IMR-90 (cell line): ENCODE results near the gene OSBPL1A. TPM values are rescaled to one million over a fixed set of nuclear protein-coding genes. Genes with fewer than 3 reads are reported as not detected.
A peak's percentile ranks its signal among the peaks of the same experiment; 100 is the strongest.

Experiments
- ATAC-seq: fragments of 200-7000 bp; cut with Tn5 transposase; 2 replicates; pipeline ENCODE4 v1.9.1; 2020; ENCODE audit warnings: low read depth, mild to moderate bottlenecking, moderate library complexity
- BruUV-seq: library from RNA; stranded (reverse); fragments of 400-500 nt; replicated peaks from 2 replicates; lab custom pipeline; 2021; lab: Mats Ljungman, UMichigan
- CTCF ChIA-PET: fragments of 300-600 bp; formaldehyde crosslinking; extraction: SDS; loops from one replicate; lab custom pipeline; 2021; ENCODE audit warnings: antibody characterized with exemption; lab: Yijun Ruan, JAX
- POLR2A ChIA-PET: fragments of 300-600 bp; sonication (Branson Sonifier 250); formaldehyde crosslinking; loops from one replicate; lab custom pipeline; 2022; ENCODE audit warnings: antibody characterized with exemption; ENCODE audit not compliant: unreplicated experiment; lab: Charles Lee
- DNase-seq: peaks from one replicate; pipeline ENCODE4 v3.0.0; 2013
- H2AFZ ChIP-seq: replicated peaks from 2 replicates; pipeline ENCODE3; 2013; ENCODE audit warnings: low read length, mild to moderate bottlenecking; ENCODE audit not compliant: poor library complexity
- H2AK5ac ChIP-seq: 2 replicates; pipeline ENCODE4 v1.6.1; 2013; ENCODE audit warnings: low read depth, low read length, inconsistent platforms
- H2AK9ac ChIP-seq: replicated peaks from 2 replicates; pipeline ENCODE3; 2013; ENCODE audit warnings: mild to moderate bottlenecking, low read depth, low read length, moderate library complexity; ENCODE audit not compliant: poor library complexity
- H2BK120ac ChIP-seq: 2 replicates; pipeline ENCODE4 v1.6.1; 2013; ENCODE audit warnings: low read depth, low read length, inconsistent platforms
- H2BK15ac ChIP-seq: 3 replicates; pipeline ENCODE4 v1.6.1; 2013; ENCODE audit warnings: low read depth, low read length, inconsistent platforms
- H2BK20ac ChIP-seq: 2 replicates; pipeline ENCODE4 v1.6.1; 2013; ENCODE audit warnings: low read depth, mild to moderate bottlenecking, inconsistent platforms, low read length, moderate library complexity
- H2BK5ac ChIP-seq: 2 replicates; pipeline ENCODE4 v1.6.1; 2013; ENCODE audit warnings: mild to moderate bottlenecking, low read depth, low read length, inconsistent platforms; ENCODE audit not compliant: poor library complexity, severe bottlenecking
- H3K14ac ChIP-seq: replicated peaks from 2 replicates; pipeline ENCODE4 v1.6.1; 2013; ENCODE audit warnings: low read depth, low read length, inconsistent platforms
- H3K18ac ChIP-seq: 2 replicates; pipeline ENCODE4 v1.6.1; 2013; ENCODE audit warnings: low read depth, low read length, control low read depth
- H3K23ac ChIP-seq: 2 replicates; pipeline ENCODE4 v1.6.1; 2013; ENCODE audit warnings: low read depth, low read length, inconsistent platforms
- H3K27ac ChIP-seq: 2 replicates; pipeline ENCODE4 v1.5.1; 2013; ENCODE audit warnings: mild to moderate bottlenecking, control low read depth, low read length; ENCODE audit not compliant: insufficient read depth
- H3K27me3 ChIP-seq: 2 replicates; pipeline ENCODE4 v1.6.1; 2013; ENCODE audit warnings: low read length; ENCODE audit not compliant: control insufficient read depth, insufficient read depth
- H3K36me3 ChIP-seq: 2 replicates; pipeline ENCODE4 v1.6.1; 2013; ENCODE audit warnings: low read length, mixed read lengths; ENCODE audit not compliant: control insufficient read depth, insufficient read depth
- H3K4ac ChIP-seq: 2 replicates; pipeline ENCODE4 v1.6.1; 2013; ENCODE audit warnings: low read depth, low read length, inconsistent platforms
- H3K4me1 ChIP-seq: 2 replicates; pipeline ENCODE4 v1.6.1; 2013; ENCODE audit warnings: low read length, mixed read lengths; ENCODE audit not compliant: control insufficient read depth, insufficient read depth
- H3K4me2 ChIP-seq: 2 replicates; pipeline ENCODE4 v1.6.1; 2013; ENCODE audit warnings: low read depth, mild to moderate bottlenecking, control low read depth, low read length, moderate library complexity
- H3K4me3 ChIP-seq: 2 replicates; pipeline ENCODE4 v1.5.1; 2013; ENCODE audit warnings: low read depth, mild to moderate bottlenecking, control low read depth, low read length, moderate library complexity; ENCODE audit not compliant: insufficient read depth
- H3K56ac ChIP-seq: 2 replicates; pipeline ENCODE4 v1.6.1; 2013; ENCODE audit warnings: low read length, inconsistent platforms; ENCODE audit not compliant: insufficient read depth; ENCODE audit errors: extremely low read depth
- H3K79me1 ChIP-seq, 2 experiments: 2 replicates each; pipeline ENCODE4 v1.6.1; 2013; ENCODE audit warnings: low read length in 2 of 2, inconsistent platforms in 1 of 2, low read depth in 1 of 2
- H3K9ac ChIP-seq: 2 replicates; pipeline ENCODE4 v1.6.1; 2013; ENCODE audit warnings: low read depth, low read length, control low read depth
- H3K9me1 ChIP-seq: 2 replicates; pipeline ENCODE4 v1.6.1; 2013; ENCODE audit warnings: low read length, inconsistent platforms; ENCODE audit not compliant: insufficient read depth
- H3K9me3 ChIP-seq: 2 replicates; pipeline ENCODE4 v1.6.1; 2013; ENCODE audit warnings: low read length; ENCODE audit not compliant: control insufficient read depth, insufficient read depth
- H4K20me1 ChIP-seq: 2 replicates; pipeline ENCODE4 v1.6.1; 2013; ENCODE audit warnings: low read length, inconsistent platforms; ENCODE audit not compliant: insufficient read depth
- H4K5ac ChIP-seq: 2 replicates; pipeline ENCODE4 v1.6.1; 2013; ENCODE audit warnings: mild to moderate bottlenecking, low read depth, low read length, control low read depth
- H4K8ac ChIP-seq, 2 experiments: 2 replicates each; pipeline ENCODE4 v1.6.1; 2013; ENCODE audit warnings: low read depth in 2 of 2, low read length in 2 of 2, control low read depth in 1 of 2, inconsistent platforms in 1 of 2
- H4K91ac ChIP-seq: 2 replicates; pipeline ENCODE4 v1.6.1; 2013; ENCODE audit warnings: low read depth, low read length, inconsistent platforms; ENCODE audit not compliant: insufficient read depth
- BHLHE40 ChIP-seq: fragments of 150-350 bp; IDR thresholded peaks from 2 replicates; pipeline ENCODE4 v1.6.1; 2016; ENCODE audit warnings: mild to moderate bottlenecking, low read depth, low read length
- CHD1 ChIP-seq: IDR thresholded peaks from 2 replicates; pipeline ENCODE4 v1.6.1; 2012; ENCODE audit warnings: low read depth, low read length, improper control_type of control experiment
- FOS ChIP-seq: fragments of 150-350 bp; IDR thresholded peaks from 2 replicates; pipeline ENCODE4 v1.6.1; 2016; ENCODE audit warnings: low read depth, low read length
- USF2 ChIP-seq: fragments of 150-350 bp; IDR thresholded peaks from 2 replicates; pipeline ENCODE4 v1.6.1; 2017; ENCODE audit warnings: mild to moderate bottlenecking, antibody characterized with exemption, low read length, low read depth
- WGBS, 2 experiments: methylation state at CpG; one replicate each; pipeline versions ENCODE4 v1.1.5 to v1.1.7; 2013; ENCODE audit warnings: missing lambda C conversion rate in 2 of 2; ENCODE audit not compliant: insufficient read length in 1 of 2; ENCODE audit errors: extremely low coverage in 2 of 2; 5-methylcytosine and 5-hydroxymethylcytosine counted together
- dilution Hi-C: fragments of 300-500 bp; cut with HindIII; formaldehyde crosslinking; loops from one replicate; pipeline ENCODE4 v1.14.3; 2018; ENCODE audit warnings: low sequenced_read_pairs; ENCODE audit not compliant: unreplicated experiment
- in situ Hi-C: fragments of 300-500 bp; cut with MboI; formaldehyde crosslinking; loops from 3 replicates; pipeline ENCODE4 v1.14.3; 2019; ENCODE audit warnings: low sequenced_read_pairs, inconsistent platforms, mixed read lengths
- intact Hi-C: fragments of 100-400 bp; cut with micrococcal nuclease; formaldehyde crosslinking; loops from 2 replicates; pipeline ENCODE4 v1.10.0; 2022
- polyA plus RNA-seq, 3 experiments: library from polyadenylated mRNA; depleted of rRNA; stranded (reverse); fragments of >200 nt; gene quantifications; 2 replicates each; pipeline ENCODE4 v1.2.3, GENCODE V29; 2012; ENCODE audit warnings: low replicate concordance in 1 of 3
- total RNA-seq: library from RNA; depleted of rRNA; stranded (reverse); fragments of >200 nt; gene quantifications from 2 replicates; pipeline ENCODE4 v1.2.3, GENCODE V29; 2012

OSBPL1A gene
- total and polyA plus RNA-seq, 2 of the 4 experiments (the other 2 are of a cell fraction) = 29.4 to 70.4 TPM

- H3K9me1 ChIP-seq = peaks cover 5% of the 10 kb centered on the region
- peaks cover 10% of the 10 kb centered on the region; the same call in 1 of the 2 replicates for H3K4me1 ChIP-seq
- WGBS, 2 experiments = 100% methylated on average over 1 of the region's 6 CpGs; no CpG with 5 or more reads in 1 of the 2 experiments
- H3K27me3 ChIP-seq = no peaks in the 10 kb centered on the region
- ATAC-seq (no peak), DNase-seq (no peak)
- ChIA-PET CTCF (interaction anchor here (1.3 kb wide), 1 partner anchor 38 kb away, joined by 4 read pairs; no protein-coding TSS in a partner anchor), POLR2A (interaction anchor here (1.7 kb wide), 1 partner anchor 76 kb away, joined by 5 read pairs; the partner anchor contains the start of gene CABYR)
- H3K79me1 ChIP-seq = peaks cover 0 to 21% of the 10 kb centered on the region in 2 experiments; a peak in 2 of 4 replicates
- peak overlapping the region; percentile 63 for H2BK20ac ChIP-seq
- peak overlapping the region; percentile 54 for H3K4ac ChIP-seq
- no peak overlapping the region for H3K56ac ChIP-seq
- peak overlapping the region; percentile 72 for H3K23ac ChIP-seq
- H3K27ac ChIP-seq = no peak overlapping the region
- no peak overlapping the region for H3K9ac ChIP-seq
- H2AK5ac ChIP-seq = peak overlapping the region; percentile 46; the same call in 1 of the 2 replicates
- H4K20me1 ChIP-seq = no peaks in the 10 kb centered on the region
- in situ Hi-C loops = no loop called here
- dilution Hi-C loops = no loop called here
- H3K18ac ChIP-seq = peak overlapping the region; percentile 83; the same call in 1 of the 2 replicates
- H2BK120ac ChIP-seq = peak overlapping the region; percentile 17
- intact Hi-C loops = no loop called here
- H3K9me3 ChIP-seq = no peaks in the 10 kb centered on the region
- peak overlapping the region; percentile 66 for H2BK5ac ChIP-seq
- H4K8ac ChIP-seq = peak overlapping the region in 1 of 2 experiments; percentile 18; a peak in 1 of 4 replicates
- H3K4me2 ChIP-seq = peak overlapping the region; percentile 16; the same call in 1 of the 2 replicates
- H3K4me3 ChIP-seq = no peak overlapping the region
- H3K36me3 ChIP-seq = no peaks in the 10 kb centered on the region
- no peak overlapping the region for H2AFZ ChIP-seq
- H3K14ac ChIP-seq = peak overlapping the region; percentile 77; the same call in 1 of the 2 replicates
- BruUV-seq = no TSS peak
- H4K91ac ChIP-seq = peak overlapping the region; percentile 54; the same call in 1 of the 2 replicates
- peak overlapping the region; percentile 3; the same call in 1 of the 2 replicates for H4K5ac ChIP-seq
- H2AK9ac ChIP-seq = no peak overlapping the region
- TF ChIP-seq CHD1 = no peak
- TF ChIP-seq BHLHE40 = no peak
- no peak for TF ChIP-seq USF2
- no peak for TF ChIP-seq FOS
- peak overlapping the region; percentile 59; the same call in 2 of the 3 replicates for H2BK15ac ChIP-seq
These were observed 183.5 kb downstream of the OSBPL1A start for GRCh38 chr18:24214144-24214543.
